Fibroblast of the conjunctiva (primary cell): Measurements from ENCODE around the gene FUCA1.
"Not testable (repeated sequence)": the region's sequence is repeated elsewhere in the genome, so short reads cannot be mapped to it uniquely, and the experiment has no call there.

Experiments used
- DNase-seq: peaks from one replicate; pipeline ENCODE4 v3.0.0-alpha.2; 2010; ENCODE audit warnings: low read depth

FUCA1 gene

GRCh38 chr1:23837908-23838307 lies 30.2 kb downstream of the FUCA1 start:
- no peak for DNase-seq

DNA sequence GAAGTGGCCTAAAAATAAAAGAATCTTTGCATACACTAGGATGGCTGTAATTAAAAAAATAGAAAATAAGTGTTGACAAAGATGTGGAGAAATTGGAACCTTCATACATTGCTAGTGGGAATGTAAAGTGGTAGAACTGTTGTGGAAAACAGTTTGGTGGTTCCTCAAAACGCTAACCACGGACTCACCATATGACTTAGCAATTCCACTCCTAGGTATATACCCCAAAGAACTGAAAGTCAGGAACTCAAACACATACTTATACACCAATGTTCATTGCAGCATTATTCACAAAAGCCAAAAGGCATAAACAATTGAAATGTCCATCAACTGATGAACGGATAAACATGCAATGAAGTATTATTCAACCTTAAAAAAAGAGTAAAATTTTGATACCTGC lies 32.1 kb downstream of the FUCA1 start:
- no peak for DNase-seq

DNA sequence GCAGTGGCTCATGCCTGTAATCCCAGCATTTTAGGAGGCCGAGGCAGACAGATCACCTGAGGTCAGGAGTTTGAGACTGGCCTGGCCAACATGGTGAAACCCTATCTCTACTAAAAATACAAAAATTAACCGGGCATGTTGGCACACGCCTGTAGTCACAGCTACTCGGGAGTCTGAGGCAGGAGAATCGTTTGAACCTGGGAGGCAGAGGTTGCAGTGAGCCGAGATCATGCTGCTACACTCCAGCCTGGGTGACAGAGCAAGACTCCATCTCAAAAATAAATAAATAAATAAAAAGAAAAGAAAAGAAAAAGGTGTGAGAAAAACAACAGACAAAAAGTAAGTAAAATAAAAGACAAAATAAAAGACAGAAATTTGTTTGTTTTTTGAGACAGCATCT lies 33.9 kb downstream of the FUCA1 start:
- not testable (repeated sequence) for DNase-seq

DNA sequence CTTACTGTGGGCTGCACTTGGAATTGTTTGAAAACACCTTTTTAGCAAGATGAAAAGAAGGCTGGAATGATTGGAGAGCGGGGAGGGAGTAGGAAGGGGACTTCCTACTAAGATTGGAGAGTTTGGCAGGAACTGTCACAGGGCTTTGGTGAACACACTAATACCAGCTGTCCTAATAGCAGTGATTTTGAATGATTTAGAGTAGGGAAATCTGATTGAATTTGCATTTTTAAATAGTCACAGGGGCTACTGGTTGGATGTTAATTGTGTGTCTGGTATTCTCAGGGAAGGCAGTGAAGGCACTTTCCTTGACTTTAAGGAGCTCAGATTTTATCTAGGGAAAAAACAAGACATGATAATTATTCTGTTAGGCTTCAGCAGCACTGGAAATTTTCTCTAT lies 40.4 kb downstream of the FUCA1 start:
- no peak for DNase-seq

DNA sequence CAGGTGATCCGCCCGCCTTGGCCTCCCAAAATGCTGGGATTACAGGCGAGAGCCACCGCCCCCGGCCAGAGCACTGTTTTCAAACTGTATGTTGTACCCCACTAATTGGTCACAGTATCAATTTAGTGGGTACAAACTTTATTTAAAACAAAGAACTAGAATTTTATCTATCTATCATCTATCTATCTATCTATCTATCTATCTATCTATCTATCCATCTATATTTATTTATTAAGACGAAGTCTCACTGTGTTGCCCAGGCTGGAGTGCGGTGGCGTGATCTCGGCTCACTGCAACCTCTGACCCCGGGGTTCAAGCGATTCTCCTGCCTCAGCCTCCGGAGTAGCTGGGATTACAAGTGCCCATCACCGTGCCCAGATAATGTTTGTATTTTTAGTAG lies 41.5 kb downstream of the FUCA1 start:
- not testable (repeated sequence) for DNase-seq

- DNase-seq, result no peak
These were observed 42.1 kb downstream of the FUCA1 start for GRCh38 chr1:23825762-23826522.

GRCh38 chr1:23825076-23825761 lies 42.9 kb downstream of the FUCA1 start, which contains the start of gene HMGCL:
TSS of gene HMGCL (minus strand) at chr1:23825429. CDS start at chr1:23825415, 14 bp downstream.
- peak; percentile 75 for DNase-seq

GRCh38 chr1:23824711-23825075 lies 43.4 kb downstream of the FUCA1 start:
- DNase-seq, result no peak

GRCh38 chr1:23823767-23824166 lies 44.3 kb downstream of the FUCA1 start:
- no peak for DNase-seq

DNA sequence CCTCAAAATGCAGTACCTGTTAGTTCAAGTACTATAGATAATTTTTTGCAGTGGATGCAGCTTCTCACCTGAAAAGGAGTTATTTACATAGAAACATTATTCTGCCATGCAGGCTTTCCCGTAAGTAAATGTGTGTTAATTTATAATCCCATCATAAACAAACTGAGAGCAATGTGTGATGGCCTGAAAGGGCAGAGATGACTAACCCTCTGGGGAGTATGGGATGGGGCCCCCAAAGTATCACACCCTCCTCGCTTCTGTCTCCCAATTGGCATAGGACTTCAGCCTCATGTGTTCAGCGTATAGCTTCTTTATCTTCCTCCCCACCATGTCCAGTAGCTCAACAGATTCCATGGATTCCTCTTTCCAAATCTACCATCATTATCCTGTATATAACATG lies 50.5 kb downstream of the FUCA1 start:
- DNase-seq, result no peak

- no peak for DNase-seq
These were observed 51.2 kb downstream of the FUCA1 start for GRCh38 chr1:23816906-23817305.

- DNase-seq, result no peak
These were observed 51.7 kb downstream of the FUCA1 start for GRCh38 chr1:23816361-23816760.

DNA sequence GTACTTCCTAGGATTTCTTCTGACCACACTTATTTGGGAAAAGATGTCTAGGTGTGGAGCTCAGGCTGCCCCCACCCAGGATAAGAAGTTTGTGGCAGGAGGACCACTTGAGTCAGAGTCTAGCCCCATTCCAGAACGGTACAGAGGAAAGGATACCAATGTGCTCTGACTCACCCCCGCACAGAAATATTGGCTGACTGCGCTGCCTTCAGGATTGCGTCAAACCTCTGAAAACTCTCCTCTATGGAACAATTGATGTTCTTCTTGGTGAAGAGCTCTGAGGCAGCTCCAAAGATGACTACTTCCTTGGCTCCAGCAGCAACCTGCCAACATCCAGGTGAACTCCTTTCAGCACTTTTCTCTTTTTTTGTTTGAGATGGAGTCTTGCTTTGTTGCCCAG lies 54.1 kb downstream of the FUCA1 start:
- no peak for DNase-seq

- no peak for DNase-seq
These were observed 57.1 kb downstream of the FUCA1 start for GRCh38 chr1:23810818-23811540.

GRCh38 chr1:23809751-23810171 lies 58.3 kb downstream of the FUCA1 start:
- DNase-seq, result peak; percentile 45

DNA sequence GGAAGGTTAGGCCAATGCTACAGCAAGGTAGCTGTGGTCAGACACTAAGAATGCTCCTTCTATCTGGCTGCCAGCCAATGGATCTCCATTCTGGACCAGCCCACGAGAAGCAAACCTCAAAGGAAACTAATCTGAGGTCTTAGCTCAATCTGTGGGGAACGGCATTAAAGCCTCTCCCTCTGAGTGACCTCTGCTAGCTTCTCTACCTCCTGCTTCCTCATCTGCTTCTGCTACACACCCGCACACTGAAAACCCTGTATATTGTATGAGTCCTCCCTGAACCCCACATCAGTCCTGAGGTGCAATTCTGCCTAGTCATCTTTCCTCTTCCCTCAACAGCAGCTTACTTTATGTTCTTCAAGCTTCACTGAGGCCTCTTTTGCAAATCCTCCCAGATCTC lies 60.6 kb downstream of the FUCA1 start:
- no peak for DNase-seq

DNA sequence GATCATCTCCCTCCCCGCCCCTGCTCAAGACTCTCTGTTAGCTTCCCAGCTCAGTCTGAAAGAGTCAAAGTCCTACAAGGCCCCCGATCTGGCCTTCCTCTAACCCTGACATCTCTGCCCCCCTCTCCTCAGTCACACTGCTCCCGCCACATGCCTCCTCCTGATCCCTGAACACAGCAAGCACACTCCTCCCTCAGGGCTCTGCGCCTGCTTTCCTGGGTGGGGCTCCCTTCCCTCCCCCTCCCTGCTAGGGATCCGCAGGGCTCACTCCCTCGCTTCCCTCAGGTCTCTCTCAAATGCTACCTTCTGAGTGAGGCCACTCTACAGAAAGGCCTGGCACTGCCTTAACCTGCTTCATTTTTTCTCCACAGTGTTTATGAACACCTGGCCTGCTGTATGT lies 61.8 kb downstream of the FUCA1 start:
- DNase-seq, result no peak

DNA sequence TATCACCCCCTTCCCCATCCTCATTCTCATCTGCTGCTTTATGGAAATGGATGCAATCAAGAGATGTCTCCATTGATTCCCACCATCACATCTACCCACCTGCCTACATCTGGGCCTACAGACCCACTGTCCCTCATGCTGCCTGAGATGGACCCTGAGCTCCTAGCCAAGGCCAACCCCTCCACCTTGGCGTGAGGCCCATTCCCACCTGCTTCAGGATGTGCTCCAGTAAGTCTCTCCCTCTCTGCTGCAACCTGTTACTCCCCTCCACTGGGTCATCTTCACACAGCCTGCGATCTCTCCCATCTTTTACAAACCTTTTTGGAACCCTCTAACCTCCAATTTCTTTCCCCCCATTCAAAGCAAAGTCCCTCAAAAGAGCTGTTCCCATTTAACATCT lies 63.1 kb downstream of the FUCA1 start:
- DNase-seq, result no peak

GRCh38 chr1:23804183-23804835 lies 63.8 kb downstream of the FUCA1 start:
- no peak for DNase-seq

DNA sequence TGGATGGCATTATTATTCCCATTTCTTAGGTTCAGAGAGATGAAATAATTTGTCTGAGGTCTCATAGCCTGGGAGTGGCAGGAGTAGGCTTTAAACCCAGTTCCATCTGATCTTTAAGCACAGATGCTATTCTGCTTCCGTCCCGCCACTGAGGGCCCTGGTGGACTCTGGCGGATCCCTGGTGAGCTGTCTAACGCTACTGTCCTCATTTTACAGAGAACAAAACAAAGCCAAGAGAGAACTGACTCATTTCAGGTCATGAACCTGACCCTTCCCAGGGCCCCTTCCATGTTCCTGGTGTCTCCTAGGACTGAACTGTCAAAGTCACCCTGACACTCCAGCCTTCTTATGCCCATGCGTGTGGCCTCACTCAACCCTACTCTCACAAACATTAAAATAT lies 64.4 kb downstream of the FUCA1 start:
- DNase-seq, result no peak

GRCh38 chr1:23802809-23803342 lies 65.2 kb downstream of the FUCA1 start:
- DNase-seq, result not testable (repeated sequence)

DNA sequence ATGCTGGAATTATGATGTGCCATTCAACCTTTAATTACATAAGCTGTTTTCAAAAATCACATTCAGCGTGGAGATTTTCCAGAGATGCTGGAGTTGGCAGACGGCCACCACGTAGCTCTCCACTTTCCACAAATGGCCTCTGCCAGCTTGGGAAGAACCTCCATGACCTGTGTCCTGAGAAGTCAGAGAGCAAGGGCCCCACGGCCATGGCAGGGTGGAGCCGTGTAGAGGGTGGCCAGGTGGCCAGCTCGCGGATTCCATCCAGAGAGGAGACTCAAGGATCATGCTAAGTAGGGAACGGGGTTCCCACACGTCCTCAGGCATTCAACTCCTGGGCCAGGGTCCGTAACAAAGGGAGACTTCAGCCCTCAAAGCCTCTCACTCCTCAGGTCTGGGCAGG lies 66.2 kb downstream of the FUCA1 start:
- DNase-seq, result no peak
